Measurements from ENCODE around the gene STAU1. TPM values are rescaled to one million over a fixed set of nuclear protein-coding genes. Genes with fewer than 3 reads are reported as not detected.
A peak's percentile ranks its signal among the peaks of the same experiment; 100 is the strongest.

Gene STAU1, protein sequence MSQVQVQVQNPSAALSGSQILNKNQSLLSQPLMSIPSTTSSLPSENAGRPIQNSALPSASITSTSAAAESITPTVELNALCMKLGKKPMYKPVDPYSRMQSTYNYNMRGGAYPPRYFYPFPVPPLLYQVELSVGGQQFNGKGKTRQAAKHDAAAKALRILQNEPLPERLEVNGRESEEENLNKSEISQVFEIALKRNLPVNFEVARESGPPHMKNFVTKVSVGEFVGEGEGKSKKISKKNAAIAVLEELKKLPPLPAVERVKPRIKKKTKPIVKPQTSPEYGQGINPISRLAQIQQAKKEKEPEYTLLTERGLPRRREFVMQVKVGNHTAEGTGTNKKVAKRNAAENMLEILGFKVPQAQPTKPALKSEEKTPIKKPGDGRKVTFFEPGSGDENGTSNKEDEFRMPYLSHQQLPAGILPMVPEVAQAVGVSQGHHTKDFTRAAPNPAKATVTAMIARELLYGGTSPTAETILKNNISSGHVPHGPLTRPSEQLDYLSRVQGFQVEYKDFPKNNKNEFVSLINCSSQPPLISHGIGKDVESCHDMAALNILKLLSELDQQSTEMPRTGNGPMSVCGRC
- 58.6 and 76.0 TPM in 2 replicates for total RNA-seq

DNA sequence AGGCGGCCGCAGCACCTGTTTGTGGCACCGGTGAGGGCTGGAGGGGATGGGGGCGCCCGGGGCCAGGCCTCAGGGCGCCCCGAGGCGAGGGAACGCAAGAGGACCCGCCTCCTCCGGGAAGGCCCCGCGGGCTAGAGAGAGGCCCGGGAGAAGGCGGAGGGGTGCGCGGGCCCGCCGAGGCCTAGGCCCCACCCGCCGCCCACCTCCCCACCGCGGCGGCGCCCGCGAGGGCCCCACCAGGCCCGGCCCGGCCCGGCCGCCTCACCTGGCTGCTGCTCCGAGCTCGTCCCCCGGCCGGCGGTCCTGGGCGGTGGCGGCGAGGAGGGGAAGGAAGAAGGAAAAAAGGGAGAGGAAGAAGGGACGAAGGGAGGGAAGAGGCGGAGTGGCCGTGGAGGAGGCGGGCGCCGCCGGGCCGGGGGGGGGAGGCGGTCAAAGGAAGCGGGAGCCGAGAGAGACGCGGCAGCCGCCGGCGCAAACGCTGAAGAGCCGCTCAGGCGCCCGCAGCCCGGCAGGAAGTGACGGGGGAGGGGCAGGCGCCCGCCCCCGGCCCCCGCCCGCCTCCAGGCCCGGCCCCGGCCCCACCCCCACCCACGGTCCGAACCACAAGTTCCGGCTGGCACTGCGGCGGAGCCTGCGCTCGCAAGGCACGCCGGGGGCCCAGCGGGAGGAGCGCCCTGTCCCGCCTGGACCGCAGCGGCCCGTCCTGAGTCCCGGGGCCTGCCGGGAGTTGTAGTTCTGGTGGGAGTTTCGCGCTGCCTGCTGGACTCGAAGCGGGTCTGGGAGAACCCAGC lies at the start of gene STAU1:
Gene STAU1 (minus strand): TSS at position 484 of the 791 bp plus-strand sequence. CDS start 22,133 bp downstream, outside the sequence.
- TF ChIP-seq, protein P1, sequence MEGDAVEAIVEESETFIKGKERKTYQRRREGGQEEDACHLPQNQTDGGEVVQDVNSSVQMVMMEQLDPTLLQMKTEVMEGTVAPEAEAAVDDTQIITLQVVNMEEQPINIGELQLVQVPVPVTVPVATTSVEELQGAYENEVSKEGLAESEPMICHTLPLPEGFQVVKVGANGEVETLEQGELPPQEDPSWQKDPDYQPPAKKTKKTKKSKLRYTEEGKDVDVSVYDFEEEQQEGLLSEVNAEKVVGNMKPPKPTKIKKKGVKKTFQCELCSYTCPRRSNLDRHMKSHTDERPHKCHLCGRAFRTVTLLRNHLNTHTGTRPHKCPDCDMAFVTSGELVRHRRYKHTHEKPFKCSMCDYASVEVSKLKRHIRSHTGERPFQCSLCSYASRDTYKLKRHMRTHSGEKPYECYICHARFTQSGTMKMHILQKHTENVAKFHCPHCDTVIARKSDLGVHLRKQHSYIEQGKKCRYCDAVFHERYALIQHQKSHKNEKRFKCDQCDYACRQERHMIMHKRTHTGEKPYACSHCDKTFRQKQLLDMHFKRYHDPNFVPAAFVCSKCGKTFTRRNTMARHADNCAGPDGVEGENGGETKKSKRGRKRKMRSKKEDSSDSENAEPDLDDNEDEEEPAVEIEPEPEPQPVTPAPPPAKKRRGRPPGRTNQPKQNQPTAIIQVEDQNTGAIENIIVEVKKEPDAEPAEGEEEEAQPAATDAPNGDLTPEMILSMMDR (conservative IDR thresholded peaks at IDR 0.05; ENCODE audit: low read depth, low read length), result no peak
- DNase-seq (ENCODE audit: low read depth), result no peak

DNA sequence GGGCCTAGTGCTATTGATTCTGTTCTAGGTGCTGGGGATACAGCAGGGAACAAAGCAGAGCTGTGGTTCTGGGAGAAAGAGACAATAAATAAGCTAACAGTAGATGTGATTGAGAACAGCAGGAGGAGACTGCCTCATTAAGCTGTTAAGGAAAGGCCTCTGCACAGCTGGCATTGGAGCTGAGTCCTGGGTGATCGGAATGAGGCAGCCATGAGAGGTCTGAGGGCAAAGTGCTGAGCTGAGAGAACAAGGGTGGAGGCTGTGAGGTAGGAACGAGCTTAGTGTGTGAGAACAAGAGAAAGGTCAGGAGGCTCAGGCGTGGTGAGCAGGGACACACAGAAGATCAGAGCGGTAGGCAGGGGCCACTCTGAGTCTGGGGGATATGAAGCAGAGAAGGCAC lies 49.4 kb upstream of the STAU1 start:
- TF ChIP-seq, protein P1 (conservative IDR thresholded peaks at IDR 0.05; ENCODE audit: low read depth, low read length), result no peak
- H3K4me3 ChIP-seq (ENCODE audit: low read depth, low read length), result no peak overlapping the region
- no peak for DNase-seq (ENCODE audit: low read depth)

More for the DNA sequence above, at the start of gene STAU1:
- peak within 1 kb of the TSS; percentile 80 for H3K4me3 ChIP-seq (ENCODE audit: low read depth, low read length)

DNA sequence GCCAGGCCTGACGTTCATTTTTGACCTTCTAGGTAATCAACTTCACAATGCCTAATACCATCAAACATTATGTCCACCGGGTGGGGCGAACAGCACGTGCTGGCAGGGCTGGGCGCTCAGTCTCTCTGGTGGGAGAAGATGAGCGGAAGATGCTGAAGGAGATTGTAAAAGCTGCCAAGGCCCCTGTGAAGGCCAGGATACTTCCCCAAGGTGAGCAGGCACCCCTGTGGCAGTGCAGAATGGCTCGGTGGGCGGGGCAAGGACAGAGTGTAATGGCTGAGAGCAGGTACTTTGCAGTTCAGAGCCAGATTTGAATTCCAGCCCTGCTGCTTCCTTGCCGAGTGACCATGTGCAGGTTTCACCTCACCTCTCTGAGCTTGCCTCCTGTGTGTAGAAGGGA lies 48.2 kb upstream of the STAU1 start:
- TF ChIP-seq, protein P1 (conservative IDR thresholded peaks at IDR 0.05; ENCODE audit: low read depth, low read length), result no peak
- no peak for DNase-seq (ENCODE audit: low read depth)

DNA sequence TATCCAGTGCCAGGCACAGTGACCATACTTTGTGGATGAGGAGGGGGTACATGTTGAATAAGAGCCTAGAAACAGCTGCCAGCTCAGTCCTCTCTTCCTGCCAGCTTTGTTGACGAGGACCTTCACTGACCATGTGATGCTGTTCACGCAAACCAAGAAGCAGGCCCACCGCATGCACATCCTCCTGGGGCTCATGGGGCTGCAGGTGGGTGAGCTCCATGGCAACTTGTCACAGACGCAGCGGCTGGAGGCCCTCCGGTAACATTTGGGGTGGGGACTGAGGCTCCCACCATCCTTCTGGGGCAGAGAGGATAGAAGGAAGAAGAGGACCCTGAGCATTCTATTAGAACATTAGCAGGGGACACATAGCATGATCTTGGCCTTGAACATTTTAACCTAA lies 46.7 kb upstream of the STAU1 start:
- TF ChIP-seq, protein P1 (conservative IDR thresholded peaks at IDR 0.05; ENCODE audit: low read depth, low read length), result no peak
- no peak for DNase-seq (ENCODE audit: low read depth)
- no peak overlapping the region for H3K4me3 ChIP-seq (ENCODE audit: low read depth, low read length)

More for the DNA sequence above, 48.2 kb upstream of the STAU1 start:
- no peak overlapping the region for H3K4me3 ChIP-seq (ENCODE audit: low read depth, low read length)

DNA sequence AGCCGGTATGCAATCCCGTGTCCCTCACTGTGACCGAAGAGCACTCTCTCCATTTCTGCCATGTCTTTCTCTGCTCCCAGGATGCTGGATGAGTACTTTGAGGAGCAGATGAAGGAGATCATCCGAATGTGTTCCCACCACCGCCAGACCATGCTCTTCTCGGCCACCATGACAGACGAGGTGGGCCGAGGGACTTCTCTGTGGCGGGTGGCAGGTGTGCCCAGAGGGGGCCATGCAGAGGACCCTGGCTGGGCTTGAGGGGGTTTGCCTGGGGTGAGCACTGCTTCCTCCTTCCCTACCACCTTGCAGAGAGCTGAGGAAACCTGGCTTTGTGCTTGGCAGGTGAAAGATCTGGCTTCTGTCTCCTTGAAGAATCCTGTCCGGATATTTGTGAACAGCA lies 45.1 kb upstream of the STAU1 start:
- H3K4me3 ChIP-seq (ENCODE audit: low read depth, low read length), result no peak overlapping the region
- TF ChIP-seq, protein P1 (conservative IDR thresholded peaks at IDR 0.05; ENCODE audit: low read depth, low read length), result no peak
- no peak for DNase-seq (ENCODE audit: low read depth)

DNA sequence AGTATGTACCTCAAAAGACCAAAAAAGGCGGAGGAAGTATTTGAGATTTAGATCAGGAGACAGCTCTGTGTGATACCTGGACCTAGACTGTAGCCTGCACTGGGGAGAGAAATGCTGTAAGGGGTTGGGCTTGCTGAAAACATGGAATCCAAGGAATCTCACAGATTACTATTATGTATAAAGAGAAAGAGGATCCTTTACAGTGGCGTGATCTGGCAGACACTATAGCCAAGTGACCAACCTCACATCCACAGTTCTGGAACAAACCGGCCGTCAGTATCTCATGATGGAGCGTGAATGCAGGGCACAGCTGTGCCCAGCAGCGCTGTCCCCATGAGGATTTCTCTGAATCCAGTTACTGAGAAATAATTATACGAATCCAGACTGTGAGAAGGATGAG lies 43.3 kb upstream of the STAU1 start:
- TF ChIP-seq, protein P1 (conservative IDR thresholded peaks at IDR 0.05; ENCODE audit: low read depth, low read length), result no peak
- H3K4me3 ChIP-seq (ENCODE audit: low read depth, low read length), result no peak overlapping the region
- DNase-seq (ENCODE audit: low read depth), result no peak
